ENCODE measurements around the gene ADCY4.
"Not testable (repeated sequence)": the region's sequence is repeated elsewhere in the genome, so short reads cannot be mapped to it uniquely, and the experiment has no call there.

Gene ADCY4

DNA sequence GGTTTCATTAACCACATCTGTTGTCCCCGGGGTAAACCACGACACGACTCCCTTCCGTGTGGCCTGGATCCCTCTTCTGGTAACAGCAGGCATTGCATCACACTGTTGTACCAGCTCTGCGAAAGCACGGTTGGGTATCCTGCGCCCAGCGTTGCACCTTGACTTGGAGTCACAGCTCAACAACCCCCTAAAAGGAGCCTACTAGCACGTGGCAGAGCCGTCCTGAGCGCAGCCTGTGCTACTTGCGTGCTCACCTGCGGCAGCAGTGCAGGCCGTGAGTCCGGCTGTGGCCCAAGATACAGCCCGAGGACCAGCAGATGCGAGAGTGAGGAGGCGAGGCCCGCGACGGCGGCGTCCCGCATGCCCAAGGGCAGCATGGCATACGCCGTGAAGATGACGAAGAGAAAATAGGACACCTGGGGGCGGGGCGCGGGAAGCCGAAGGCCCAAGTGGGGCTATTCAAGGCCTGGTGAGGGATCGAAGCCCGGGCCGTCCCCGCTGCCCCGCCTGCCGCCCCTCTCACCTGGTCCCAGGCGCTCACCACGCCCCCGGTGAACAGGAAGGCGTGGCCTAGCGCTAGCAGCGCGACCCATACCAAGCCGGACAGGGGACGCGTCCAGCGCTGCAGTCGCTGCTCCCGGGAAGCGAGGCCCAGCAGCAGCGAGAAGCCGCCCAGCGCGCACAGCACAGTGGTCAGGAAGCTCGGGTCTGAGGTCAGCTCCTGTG, 2.4 kb downstream of the ADCY4 start:
- Histone ChIP-seq H3K4me3 (ENCODE audit: low read length) (peak overlapping the region; percentile 48), H3K27ac (ENCODE audit: low read length) (no peak overlapping the region), H3K27me3 (ENCODE audit: control insufficient read depth, insufficient read depth, low read length) (peaks cover 86% of the 10 kb centered on the region), H3K36me3 (ENCODE audit: control insufficient read depth, low read depth, low read length) (no peaks in the 10 kb centered on the region), H3K4me1 (ENCODE audit: control insufficient read depth, low read depth, low read length) (peaks cover 3% of the 10 kb centered on the region), H3K9me3 (ENCODE audit: control insufficient read depth, low read depth, low read length) (no peaks in the 10 kb centered on the region), H3K9ac (ENCODE audit: low read length) (no peak overlapping the region)

- Histone ChIP-seq H3K9me3 (ENCODE audit: control insufficient read depth, low read depth, low read length) (no peaks in the 10 kb centered on the region), H3K4me1 (ENCODE audit: control insufficient read depth, low read depth, low read length) (peaks cover 3% of the 10 kb centered on the region), H3K27ac (ENCODE audit: low read length) (no peak overlapping the region), H3K9ac (ENCODE audit: low read length) (no peak overlapping the region), H3K4me3 (ENCODE audit: low read length) (peak overlapping the region; percentile 48), H3K27me3 (ENCODE audit: control insufficient read depth, insufficient read depth, low read length) (peaks cover 80% of the 10 kb centered on the region), H3K36me3 (ENCODE audit: control insufficient read depth, low read depth, low read length) (no peaks in the 10 kb centered on the region)
Measured at GRCh38 chr14:24331731-24332267, 3.1 kb downstream of the ADCY4 start.

GRCh38 chr14:24330973-24331674, 3.7 kb downstream of the ADCY4 start:
- peaks cover 73% of the 10 kb centered on the region for H3K27me3 ChIP-seq (ENCODE audit: control insufficient read depth, insufficient read depth, low read length)
- H3K4me3 ChIP-seq (ENCODE audit: low read length) = no peak overlapping the region
- no peaks in the 10 kb centered on the region for H3K9me3 ChIP-seq (ENCODE audit: control insufficient read depth, low read depth, low read length)

DNA sequence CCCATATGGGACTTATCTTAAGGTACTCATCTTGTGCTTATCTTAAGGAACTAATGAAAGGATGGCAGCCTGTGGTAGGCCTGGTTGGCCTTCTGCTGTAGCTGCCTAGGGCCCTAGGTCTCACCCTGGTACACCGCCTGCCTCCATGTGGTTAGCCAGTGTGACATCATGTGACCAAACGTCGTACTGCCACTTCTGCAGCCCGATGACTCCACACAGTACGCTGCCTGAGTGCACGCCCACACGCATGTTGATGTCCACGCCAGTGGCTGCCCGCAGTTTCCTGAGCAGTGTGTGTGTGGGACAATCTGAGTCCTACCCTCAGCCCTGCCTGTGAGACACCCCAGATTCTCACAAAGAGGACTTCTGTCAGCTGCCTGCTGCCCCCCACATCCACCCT, 5.1 kb downstream of the ADCY4 start:
- H3K4me1 ChIP-seq (ENCODE audit: control insufficient read depth, low read depth, low read length) = peaks cover 3% of the 10 kb centered on the region
- H3K27ac ChIP-seq (ENCODE audit: low read length) = no peak overlapping the region
- no peak overlapping the region for H3K4me3 ChIP-seq (ENCODE audit: low read length)
- H3K9ac ChIP-seq (ENCODE audit: low read length) = no peak overlapping the region
- no peaks in the 10 kb centered on the region for H3K9me3 ChIP-seq (ENCODE audit: control insufficient read depth, low read depth, low read length)
- H3K36me3 ChIP-seq (ENCODE audit: control insufficient read depth, low read depth, low read length) = no peaks in the 10 kb centered on the region
- H3K27me3 ChIP-seq (ENCODE audit: control insufficient read depth, insufficient read depth, low read length) = peaks cover 59% of the 10 kb centered on the region

More at GRCh38 chr14:24330973-24331674, 3.7 kb downstream of the ADCY4 start:
- no peak overlapping the region for H3K27ac ChIP-seq (ENCODE audit: low read length)
- H3K4me1 ChIP-seq (ENCODE audit: control insufficient read depth, low read depth, low read length) = peaks cover 3% of the 10 kb centered on the region
- H3K36me3 ChIP-seq (ENCODE audit: control insufficient read depth, low read depth, low read length) = no peaks in the 10 kb centered on the region
- H3K9ac ChIP-seq (ENCODE audit: low read length) = no peak overlapping the region

DNA sequence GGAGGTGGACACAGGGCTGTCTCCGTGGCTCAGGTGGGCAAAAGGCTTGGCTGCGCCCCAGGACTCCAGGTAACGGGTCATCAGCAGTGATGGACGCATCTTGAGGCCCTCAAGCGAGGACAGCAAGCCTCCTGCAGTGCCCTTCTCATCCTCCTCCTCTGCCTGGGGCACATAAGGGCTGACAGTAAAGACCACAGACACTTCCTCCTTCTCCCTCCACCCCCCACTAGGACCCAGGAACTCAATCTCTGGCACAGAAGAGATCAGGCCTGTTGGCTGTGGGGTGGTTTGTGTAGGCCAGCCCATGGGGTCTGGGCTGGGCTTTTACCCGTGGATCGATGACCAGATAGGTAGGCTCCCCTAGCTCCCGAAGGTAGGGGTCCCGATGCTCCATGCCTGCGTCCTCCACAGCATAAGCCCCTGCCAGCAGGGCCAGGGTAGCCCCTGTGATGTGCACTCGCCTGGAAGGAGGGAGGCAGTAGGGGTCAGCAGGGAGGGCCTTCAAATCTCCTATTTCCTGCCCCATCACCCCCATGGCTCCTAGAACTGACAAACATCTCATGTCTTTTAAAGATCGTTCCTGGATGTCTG, 5.7 kb downstream of the ADCY4 start:
- H3K9me3 ChIP-seq (ENCODE audit: control insufficient read depth, low read depth, low read length) = no peaks in the 10 kb centered on the region
- H3K9ac ChIP-seq (ENCODE audit: low read length) = no peak overlapping the region
- no peak overlapping the region for H3K27ac ChIP-seq (ENCODE audit: low read length)
- H3K27me3 ChIP-seq (ENCODE audit: control insufficient read depth, insufficient read depth, low read length) = peaks cover 54% of the 10 kb centered on the region
- no peaks in the 10 kb centered on the region for H3K36me3 ChIP-seq (ENCODE audit: control insufficient read depth, low read depth, low read length)
- no peak overlapping the region for H3K4me3 ChIP-seq (ENCODE audit: low read length)
- H3K4me1 ChIP-seq (ENCODE audit: control insufficient read depth, low read depth, low read length) = peaks cover 3% of the 10 kb centered on the region

GRCh38 chr14:24327914-24328313, 7.0 kb downstream of the ADCY4 start:
- H3K4me3 ChIP-seq (ENCODE audit: low read length); H3K27ac ChIP-seq (ENCODE audit: low read length): not testable (repeated sequence)
- H3K27me3 ChIP-seq (ENCODE audit: control insufficient read depth, insufficient read depth, low read length) = peaks cover 48% of the 10 kb centered on the region

DNA sequence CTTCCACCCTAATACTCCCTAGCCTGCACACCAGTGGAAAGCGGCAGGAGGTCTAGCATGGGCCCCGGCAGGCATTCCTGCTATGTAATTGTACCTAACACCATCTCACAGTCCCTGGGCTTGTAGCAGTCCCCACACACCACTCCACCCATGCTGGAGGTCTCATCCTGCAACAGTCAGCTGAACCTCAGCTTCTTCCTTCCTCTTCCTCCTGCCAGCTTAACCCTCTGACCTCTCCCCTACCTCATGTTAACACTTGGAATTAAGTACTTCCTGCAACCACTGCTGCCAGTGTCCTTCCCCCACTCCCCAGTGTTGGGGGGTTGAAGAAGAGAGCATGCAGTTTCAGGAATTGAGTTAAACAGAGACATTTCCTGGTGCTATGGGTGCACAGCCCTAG, 7.6 kb downstream of the ADCY4 start:
- no peak overlapping the region for H3K4me3 ChIP-seq (ENCODE audit: low read length)
- H3K36me3 ChIP-seq (ENCODE audit: control insufficient read depth, low read depth, low read length) = no peaks in the 10 kb centered on the region
- H3K9ac ChIP-seq (ENCODE audit: low read length) = no peak overlapping the region
- peaks cover 42% of the 10 kb centered on the region for H3K27me3 ChIP-seq (ENCODE audit: control insufficient read depth, insufficient read depth, low read length)
- no peaks in the 10 kb centered on the region for H3K9me3 ChIP-seq (ENCODE audit: control insufficient read depth, low read depth, low read length)
- H3K27ac ChIP-seq (ENCODE audit: low read length) = no peak overlapping the region
- no peaks in the 10 kb centered on the region for H3K4me1 ChIP-seq (ENCODE audit: control insufficient read depth, low read depth, low read length)

More at GRCh38 chr14:24327914-24328313, 7.0 kb downstream of the ADCY4 start:
- not testable (repeated sequence) for H3K9me3 ChIP-seq (ENCODE audit: control insufficient read depth, low read depth, low read length); H3K36me3 ChIP-seq (ENCODE audit: control insufficient read depth, low read depth, low read length); H3K9ac ChIP-seq (ENCODE audit: low read length); H3K4me1 ChIP-seq (ENCODE audit: control insufficient read depth, low read depth, low read length)

DNA sequence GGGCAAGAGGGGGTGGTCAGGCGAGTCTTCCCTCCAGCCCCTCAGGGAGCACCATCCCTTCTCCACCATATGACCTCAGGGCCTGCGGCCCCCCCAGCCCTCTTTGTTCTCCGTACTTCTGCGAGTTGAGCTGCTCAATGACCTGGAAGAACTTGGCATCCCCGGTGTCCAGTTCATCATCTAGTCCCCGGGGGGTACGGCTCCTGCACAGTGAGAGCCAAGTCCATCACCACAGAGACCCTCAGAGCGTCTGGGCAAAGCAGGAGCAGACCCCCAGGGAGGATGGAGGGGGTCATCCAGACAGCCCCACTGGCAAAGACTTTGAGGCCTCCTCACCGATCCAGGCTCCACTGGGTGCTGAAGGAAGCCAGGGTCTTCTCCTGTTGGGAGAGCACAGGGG, 8.9 kb downstream of the ADCY4 start:
- no peak overlapping the region for H3K27ac ChIP-seq (ENCODE audit: low read length)
- peaks cover 28% of the 10 kb centered on the region for H3K27me3 ChIP-seq (ENCODE audit: control insufficient read depth, insufficient read depth, low read length)
- no peaks in the 10 kb centered on the region for H3K4me1 ChIP-seq (ENCODE audit: control insufficient read depth, low read depth, low read length)
- no peak overlapping the region for H3K9ac ChIP-seq (ENCODE audit: low read length)
- no peak overlapping the region for H3K4me3 ChIP-seq (ENCODE audit: low read length)
- H3K36me3 ChIP-seq (ENCODE audit: control insufficient read depth, low read depth, low read length) = no peaks in the 10 kb centered on the region
- H3K9me3 ChIP-seq (ENCODE audit: control insufficient read depth, low read depth, low read length) = no peaks in the 10 kb centered on the region

DNA sequence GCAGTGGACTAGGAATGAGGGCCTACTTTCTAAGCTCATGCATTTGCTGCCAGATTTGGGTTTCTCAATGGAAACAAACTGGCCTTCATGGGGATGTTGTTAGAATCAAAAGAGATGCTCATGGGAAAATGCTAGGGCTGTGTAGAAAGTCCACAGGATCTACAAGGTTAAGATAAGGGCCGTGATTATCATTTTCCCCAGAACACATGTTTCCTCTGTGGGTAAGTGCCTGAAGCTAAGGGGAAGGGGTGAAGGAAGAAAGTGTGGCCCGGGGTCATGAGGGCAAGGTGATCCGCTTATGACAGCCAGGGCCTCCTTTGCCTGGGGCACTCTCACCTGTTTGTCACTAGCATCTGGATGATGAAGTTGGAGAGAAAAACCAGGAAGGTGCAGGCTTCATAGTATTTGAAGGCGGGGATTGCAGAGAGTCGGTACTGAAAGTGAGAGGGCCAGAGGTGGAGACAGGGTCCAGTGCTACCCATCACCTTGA, 9.8 kb downstream of the ADCY4 start:
- no peak overlapping the region for H3K9ac ChIP-seq (ENCODE audit: low read length)
- no peak overlapping the region for H3K27ac ChIP-seq (ENCODE audit: low read length)
- peaks cover 23% of the 10 kb centered on the region for H3K27me3 ChIP-seq (ENCODE audit: control insufficient read depth, insufficient read depth, low read length)
- H3K4me1 ChIP-seq (ENCODE audit: control insufficient read depth, low read depth, low read length) = no peaks in the 10 kb centered on the region
- H3K4me3 ChIP-seq (ENCODE audit: low read length) = no peak overlapping the region
- no peaks in the 10 kb centered on the region for H3K36me3 ChIP-seq (ENCODE audit: control insufficient read depth, low read depth, low read length)
- no peaks in the 10 kb centered on the region for H3K9me3 ChIP-seq (ENCODE audit: control insufficient read depth, low read depth, low read length)

GRCh38 chr14:24324024-24324423, 10.8 kb downstream of the ADCY4 start:
- Histone ChIP-seq H3K9ac (ENCODE audit: low read length) (no peak overlapping the region), H3K4me3 (ENCODE audit: low read length) (no peak overlapping the region), H3K27ac (ENCODE audit: low read length) (no peak overlapping the region), H3K36me3 (ENCODE audit: control insufficient read depth, low read depth, low read length) (no peaks in the 10 kb centered on the region), H3K27me3 (ENCODE audit: control insufficient read depth, insufficient read depth, low read length) (peaks cover 26% of the 10 kb centered on the region), H3K4me1 (ENCODE audit: control insufficient read depth, low read depth, low read length) (no peaks in the 10 kb centered on the region), H3K9me3 (ENCODE audit: control insufficient read depth, low read depth, low read length) (no peaks in the 10 kb centered on the region)

- no peak overlapping the region for H3K9ac ChIP-seq (ENCODE audit: low read length)
- H3K27me3 ChIP-seq (ENCODE audit: control insufficient read depth, insufficient read depth, low read length) = peaks cover 26% of the 10 kb centered on the region
- no peak overlapping the region for H3K4me3 ChIP-seq (ENCODE audit: low read length)
- no peaks in the 10 kb centered on the region for H3K4me1 ChIP-seq (ENCODE audit: control insufficient read depth, low read depth, low read length)
- no peak overlapping the region for H3K27ac ChIP-seq (ENCODE audit: low read length)
- no peaks in the 10 kb centered on the region for H3K9me3 ChIP-seq (ENCODE audit: control insufficient read depth, low read depth, low read length)
- H3K36me3 ChIP-seq (ENCODE audit: control insufficient read depth, low read depth, low read length) = no peaks in the 10 kb centered on the region
Measured at GRCh38 chr14:24323341-24323740, 11.5 kb downstream of the ADCY4 start.
